Measurements from ENCODE around the gene KRTAP7-1.

The KRTAP7-1 gene

GRCh38 chr21:30829659-30830058, at the start of gene KRTAP7-1:
Gene KRTAP7-1 (minus strand): TSS chr21:30829759. CDS start chr21:30829698, 61 bp downstream.
- no peak for DNase-seq (ENCODE audit: low spot score)

DNA sequence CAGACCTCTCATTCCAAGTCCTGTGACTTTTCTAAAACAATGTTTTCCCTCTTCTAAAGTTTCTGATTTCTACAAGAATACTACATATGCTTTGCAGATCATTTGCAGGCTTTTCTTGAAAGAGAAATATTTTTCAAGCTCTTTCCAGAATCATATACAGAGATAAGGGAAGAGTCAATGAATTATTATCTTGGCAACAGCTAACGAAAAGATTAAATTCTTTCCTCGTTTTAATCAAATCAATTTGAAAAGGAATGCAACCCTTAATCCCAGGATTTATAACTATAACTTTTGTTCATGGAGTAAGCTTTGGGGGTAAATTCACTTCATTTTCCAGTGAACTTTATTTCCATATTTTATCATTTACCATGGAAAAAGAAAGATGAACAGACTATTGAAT, 45.0 kb upstream of the KRTAP7-1 start:
- no peak for DNase-seq (ENCODE audit: low spot score)

- DNase-seq (ENCODE audit: low spot score), result no peak
These were observed 18.3 kb upstream of the KRTAP7-1 start for GRCh38 chr21:30847627-30848500.

GRCh38 chr21:30842990-30843389, 13.4 kb upstream of the KRTAP7-1 start:
- DNase-seq (ENCODE audit: low spot score), result no peak

DNA sequence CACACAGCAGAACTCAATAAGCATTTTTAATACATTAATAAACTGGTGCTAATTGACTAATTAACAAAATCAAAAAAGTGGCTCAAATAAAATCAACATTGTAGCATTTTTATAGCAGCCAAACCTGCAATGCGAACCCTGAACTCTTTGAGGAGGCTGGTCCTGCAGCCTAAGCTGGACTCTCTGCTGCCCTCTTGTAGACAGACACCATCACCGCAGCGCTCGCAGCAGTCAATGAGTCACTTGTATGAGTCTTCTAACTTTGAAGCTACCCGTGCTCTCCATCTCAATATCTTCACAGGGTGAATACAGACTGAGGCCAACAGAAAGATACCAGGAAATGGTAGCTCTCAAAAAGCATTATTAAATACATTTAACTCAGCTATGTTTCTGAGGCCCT, 9.7 kb upstream of the KRTAP7-1 start:
- DNase-seq (ENCODE audit: low spot score), result no peak

- DNase-seq (ENCODE audit: low spot score), result no peak
These were observed 9.0 kb upstream of the KRTAP7-1 start for GRCh38 chr21:30838536-30838935.

GRCh38 chr21:30831194-30831765, 1.7 kb upstream of the KRTAP7-1 start:
- no peak for DNase-seq (ENCODE audit: low spot score)

DNA sequence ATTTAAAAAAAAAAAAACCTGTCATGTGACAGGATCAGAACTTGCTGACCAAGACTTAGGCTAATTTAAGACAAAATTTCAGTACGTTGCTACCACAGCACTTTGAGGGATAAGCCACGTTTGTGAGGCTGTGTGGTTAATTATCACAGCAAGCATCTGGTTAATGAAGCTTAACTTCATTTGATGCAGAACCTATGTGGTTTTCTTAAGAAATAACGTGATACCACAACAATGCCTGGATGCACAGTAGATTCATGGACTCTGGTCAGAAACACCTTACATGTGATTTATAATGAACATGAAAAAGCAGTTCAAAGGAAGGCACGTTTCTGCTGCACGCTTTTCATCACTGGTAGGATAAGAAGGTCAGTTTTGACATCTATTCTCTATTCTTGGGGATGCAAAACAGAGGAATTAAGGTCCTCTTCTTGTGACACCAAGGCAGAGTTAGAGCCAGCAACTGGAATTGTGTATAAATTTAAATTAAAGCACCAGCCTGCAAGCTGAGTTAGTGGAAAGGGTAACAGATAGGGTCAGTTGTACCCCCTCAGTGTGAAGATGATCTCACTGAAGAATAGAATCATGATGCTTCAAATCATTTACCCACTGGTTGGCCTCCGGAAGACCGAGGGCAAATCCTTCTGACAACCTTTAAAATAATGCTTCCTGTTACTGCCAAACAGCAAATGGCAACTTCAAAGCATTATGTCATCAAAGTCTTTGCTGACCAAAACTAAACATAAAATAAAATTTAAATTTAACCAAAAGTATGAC, 10.5 kb downstream of the KRTAP7-1 start:
- DNase-seq (ENCODE audit: low spot score), result no peak

- no peak for DNase-seq (ENCODE audit: low spot score)
These were observed 16.4 kb downstream of the KRTAP7-1 start, which contains the start of gene KRTAP8-1 for GRCh38 chr21:30813174-30813573. Gene KRTAP8-1 (minus strand): TSS chr21:30813274. CDS start chr21:30813220, 54 bp downstream.

DNA sequence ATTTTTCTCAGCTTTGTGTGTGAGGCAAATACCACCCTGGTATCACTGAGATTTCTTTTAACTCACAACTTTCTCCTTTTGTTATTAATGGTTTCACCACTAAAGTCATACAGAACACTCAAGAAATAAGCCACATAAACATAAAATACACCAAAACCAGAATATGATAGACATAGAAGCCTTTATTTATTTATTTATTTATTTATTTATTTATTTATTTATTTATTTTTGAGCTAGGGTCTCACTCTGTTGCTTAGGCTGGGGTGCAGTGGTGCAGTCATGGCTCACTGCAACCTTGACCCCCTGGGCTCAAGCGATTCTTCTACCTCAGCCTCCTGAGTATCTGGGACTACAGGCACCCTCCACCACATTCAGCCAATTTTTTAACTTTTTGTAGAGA, 29.0 kb downstream of the KRTAP7-1 start:
- no peak for DNase-seq (ENCODE audit: low spot score)

GRCh38 chr21:30793581-30794314, 35.8 kb downstream of the KRTAP7-1 start:
- DNase-seq (ENCODE audit: low spot score), result no peak

GRCh38 chr21:30779249-30779648, 50.3 kb downstream of the KRTAP7-1 start:
- DNase-seq (ENCODE audit: low spot score), result no peak

Measured in GM03348 (cell line).